Measurements from ENCODE around the gene PLCB1.

Gene PLCB1

DNA sequence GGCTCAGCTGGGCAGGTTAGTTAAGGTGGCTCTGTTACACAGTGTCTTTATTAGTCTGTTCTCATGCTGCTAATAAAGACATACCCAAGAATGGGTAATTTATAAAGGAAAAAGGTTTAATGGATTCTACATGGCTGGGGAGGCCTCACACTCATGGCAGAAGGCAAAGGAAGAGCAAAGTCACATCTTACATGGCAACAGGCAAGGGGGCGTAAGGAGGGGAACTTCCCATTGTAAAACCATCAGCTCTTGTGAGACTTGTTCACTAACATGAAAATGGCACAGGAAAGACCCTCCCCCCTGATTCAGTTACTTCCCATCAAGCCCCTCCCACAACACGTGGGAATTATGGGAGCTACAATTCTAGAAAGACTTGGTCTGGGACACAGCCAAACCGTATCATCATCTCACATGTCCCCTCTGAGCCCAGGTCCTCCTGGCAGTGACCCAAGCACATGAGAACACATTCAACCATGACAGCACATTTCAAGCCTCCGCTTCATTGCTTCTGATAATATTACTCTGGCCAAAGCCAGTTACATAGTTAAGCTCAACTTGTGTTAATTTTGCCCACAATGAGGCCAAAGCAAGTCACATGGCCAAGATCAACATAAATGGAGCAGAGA is 383.9 kb downstream of the PLCB1 start:
- no peak for FAIRE-seq

DNA sequence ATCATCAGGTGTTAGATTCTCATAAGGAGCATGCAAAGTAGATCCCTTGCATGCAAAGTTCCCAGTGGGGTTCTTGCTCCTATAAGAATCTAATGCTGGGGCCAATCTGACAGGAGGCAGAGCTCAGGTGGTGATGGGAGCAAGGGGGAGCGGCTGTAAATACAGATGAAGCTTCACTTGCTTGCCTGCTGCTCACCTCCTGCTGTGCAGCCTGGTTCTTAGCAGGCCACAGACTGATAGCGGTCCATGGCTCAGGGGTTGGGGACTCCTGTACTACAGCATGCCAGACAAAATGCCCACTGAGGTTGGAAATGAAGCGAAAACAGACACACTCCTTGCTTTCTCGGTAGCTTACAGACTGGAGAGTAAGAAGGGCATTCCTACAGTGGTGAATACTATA is 386.8 kb downstream of the PLCB1 start:
- FAIRE-seq = no peak

- no peak for FAIRE-seq
Measured at GRCh38 chr20:8519887-8520286, 387.8 kb downstream of the PLCB1 start.

- FAIRE-seq = no peak
Measured at GRCh38 chr20:8522168-8522567, 390.1 kb downstream of the PLCB1 start.

DNA sequence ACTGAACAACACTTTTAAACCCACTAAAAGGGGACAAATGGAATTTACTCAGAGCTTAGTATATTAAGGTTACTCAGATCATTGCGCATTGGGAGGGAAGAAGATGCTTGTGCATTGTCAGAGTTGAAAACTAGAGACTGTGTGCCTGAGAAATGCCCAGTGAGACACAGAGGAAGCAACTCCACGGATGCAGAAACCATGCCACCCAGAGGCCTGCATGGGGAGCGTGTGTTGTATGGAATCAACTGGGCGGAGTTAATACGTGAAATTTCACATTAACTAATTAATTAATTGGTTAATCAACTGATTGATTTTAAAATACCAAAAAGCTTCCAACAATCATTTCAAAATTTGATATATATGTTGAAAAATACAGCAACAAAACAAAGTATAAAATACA is 391.6 kb downstream of the PLCB1 start:
- peak; percentile 77 for FAIRE-seq

DNA sequence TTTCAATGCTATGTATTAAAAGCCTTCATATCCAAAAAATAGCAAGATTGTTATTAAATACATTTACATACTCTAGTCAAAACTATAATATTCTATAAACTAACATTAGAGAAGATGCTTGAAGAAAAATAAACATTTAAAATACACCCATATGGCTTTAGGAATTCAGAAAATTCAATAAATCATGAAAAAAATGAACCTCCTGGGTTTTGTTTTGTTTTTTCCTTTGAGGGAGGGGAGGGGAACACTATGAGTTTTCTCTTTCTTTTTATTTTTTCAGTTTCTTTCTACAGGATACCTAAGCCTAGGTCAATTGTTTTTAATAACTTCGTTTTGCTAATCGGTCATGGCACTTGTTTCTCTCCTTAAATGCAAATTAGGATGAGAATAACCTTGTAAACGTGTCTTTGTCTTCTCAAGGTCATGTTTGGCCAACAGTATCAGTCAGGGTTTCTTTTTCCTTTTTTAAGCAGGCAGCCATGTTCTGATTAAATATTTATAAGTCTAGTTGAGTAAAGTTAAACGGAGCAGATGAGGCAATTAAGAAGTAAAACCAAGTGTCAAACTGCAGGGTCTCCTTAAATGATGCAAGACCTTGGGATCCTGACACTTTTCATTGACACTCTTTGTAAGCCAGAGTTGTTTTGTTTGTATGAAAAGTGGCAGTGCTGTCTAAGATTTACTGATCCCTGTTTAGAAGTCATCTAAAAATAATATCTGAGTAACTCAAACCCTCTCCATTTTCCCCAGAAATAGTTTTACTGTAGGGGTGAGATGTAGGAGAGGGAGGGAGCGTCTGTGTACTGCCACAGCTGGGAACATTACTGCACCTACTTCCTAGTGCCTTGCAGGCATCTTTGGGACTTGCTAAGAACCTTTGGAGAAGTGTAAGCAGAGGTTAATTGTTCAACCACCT is 392.3 kb downstream of the PLCB1 start:
- FAIRE-seq = no peak

DNA sequence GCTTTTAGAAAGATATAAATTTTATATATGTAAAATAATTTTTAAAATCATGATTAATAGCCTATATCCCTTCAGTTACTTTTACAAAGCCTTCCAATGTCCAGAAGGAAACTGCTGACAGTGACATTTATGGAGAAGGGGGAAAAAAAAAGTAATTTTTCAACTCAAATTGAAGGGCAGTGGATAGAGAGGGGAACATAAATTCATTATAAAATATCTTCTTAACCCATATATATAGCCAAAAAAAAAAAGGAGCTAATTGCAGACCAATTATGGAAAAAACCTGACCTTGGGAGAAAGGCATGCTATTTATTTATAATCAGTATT is 392.9 kb downstream of the PLCB1 start:
- FAIRE-seq = no peak

DNA sequence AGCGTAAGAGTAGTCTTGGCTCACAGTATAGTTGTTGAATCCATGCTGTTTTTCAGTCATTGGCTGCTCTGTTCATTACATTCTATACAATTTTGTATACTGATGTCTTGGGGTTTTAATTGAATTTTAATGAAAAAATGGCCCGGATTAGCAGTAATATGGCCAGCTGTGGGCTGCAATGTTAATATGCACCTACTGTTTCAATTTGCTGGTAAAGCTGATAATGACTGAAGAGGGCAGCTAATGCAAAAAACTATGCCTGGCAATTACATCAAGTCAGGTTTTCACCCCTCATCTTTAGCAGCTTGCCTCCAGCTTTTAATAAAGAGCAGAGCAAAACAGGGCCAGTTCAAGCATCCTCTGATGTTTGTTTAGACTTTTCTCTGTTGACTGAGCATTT is 394.5 kb downstream of the PLCB1 start:
- no peak for FAIRE-seq

DNA sequence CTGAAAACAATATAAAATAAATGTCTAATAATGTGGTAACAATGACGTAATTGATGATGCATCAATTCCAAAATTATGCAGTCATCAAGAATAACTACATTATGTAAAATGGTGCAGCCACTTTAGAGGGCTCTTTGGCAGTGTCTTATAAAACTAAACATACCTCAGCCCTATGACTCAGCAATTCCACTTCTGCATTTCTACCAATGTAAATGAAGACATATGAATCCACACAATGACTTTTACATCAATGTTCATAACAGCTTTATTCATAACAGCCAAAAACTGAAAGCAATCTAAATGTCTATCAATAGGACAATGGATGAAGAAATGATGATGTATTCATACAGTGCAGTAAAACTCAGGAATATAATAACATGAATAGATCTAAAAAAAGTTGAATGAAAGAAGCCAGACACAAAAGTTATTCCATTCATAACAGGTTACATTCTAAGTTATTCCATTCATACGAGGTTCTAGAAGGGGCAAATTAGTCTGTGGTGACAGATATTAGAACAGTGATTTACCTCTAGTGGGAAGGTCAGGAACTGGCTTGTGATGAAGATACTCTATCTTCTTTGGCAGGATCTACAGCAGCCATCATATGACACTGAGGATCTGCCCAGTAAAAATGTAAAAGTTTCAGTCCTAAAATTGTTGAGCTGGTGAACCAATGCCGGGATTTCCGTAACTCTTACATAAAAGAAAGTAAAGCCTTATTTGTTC is 396.1 kb downstream of the PLCB1 start:
- FAIRE-seq = no peak

- FAIRE-seq = no peak
Measured at GRCh38 chr20:8530022-8530421, 398.0 kb downstream of the PLCB1 start.

DNA sequence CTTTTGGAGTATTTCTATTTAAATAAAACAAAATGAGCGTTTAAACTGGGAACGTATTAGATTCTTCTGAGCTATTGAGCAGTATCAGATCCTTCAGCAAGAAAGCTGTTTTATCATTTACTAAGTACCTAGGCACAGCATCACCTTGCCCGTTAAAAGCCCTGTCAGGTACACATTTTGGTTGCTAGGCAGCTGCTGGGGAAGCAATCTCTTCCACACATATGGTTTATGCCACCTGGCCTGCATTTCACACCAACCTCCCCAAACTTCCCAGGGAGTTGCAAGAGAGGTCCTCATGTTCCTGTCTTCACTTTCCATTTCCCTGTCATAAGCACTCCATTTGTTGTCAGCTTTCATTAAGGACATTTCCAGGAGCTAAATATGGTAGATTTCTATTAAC is 400.1 kb downstream of the PLCB1 start:
- FAIRE-seq = peak; percentile 97

DNA sequence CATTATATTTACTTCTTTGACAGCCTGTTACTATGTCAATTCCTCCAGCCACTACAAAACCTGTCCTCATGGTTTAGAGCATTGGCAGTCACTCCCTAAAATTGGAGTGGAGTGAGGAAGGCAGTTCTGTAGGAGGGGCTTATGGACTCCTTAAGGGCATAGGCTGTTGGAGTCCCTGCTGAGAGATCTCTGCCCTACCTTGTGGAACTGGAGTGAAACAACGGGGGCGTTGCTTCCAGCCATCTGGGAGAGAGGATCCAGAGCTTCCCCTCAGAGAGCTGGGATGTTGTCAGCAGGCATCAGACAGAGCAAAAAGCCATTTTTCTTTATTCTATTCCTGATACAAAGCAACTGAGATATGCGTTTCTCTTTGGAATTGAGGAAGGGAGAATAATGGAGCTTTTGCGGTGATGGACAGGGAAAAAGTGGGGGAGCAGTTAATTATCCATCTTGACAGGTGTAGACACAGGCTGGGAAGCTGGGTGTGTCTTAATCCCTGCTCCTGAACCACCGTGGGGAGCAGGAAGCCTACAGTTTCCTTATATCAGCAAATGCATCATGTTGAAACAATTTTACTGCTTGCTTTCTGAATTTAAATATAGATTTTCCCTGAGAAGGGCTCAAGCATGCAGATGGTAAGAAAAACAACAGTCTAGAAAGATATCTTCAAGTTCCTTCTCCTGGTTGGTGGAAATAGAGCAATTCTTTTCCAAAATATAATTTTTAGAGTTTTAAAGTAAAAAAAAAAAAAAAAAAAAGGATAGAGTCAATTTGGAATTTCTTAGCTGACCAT is 402.5 kb downstream of the PLCB1 start:
- no peak for FAIRE-seq

GRCh38 chr20:8535403-8536261 is 403.6 kb downstream of the PLCB1 start:
- no peak for FAIRE-seq

DNA sequence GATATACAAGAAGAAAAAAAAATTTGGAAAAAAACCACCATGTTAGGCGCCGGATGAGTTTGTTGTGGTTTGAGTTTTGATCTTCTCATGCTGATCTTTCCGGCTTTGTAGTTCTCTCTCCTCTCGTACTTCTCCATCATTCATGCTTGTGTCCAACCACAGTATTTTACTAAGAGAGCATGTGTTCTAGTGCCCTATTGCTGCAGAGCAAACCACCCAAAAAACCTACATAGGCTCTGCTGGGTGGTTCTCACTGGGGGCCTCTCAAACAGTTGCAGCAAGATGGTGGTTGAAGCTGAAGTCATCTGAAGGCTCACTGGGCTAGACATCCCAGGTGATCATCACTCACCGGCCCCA is 404.2 kb downstream of the PLCB1 start:
- no peak for FAIRE-seq

GRCh38 chr20:8540466-8540865 is 408.4 kb downstream of the PLCB1 start:
- FAIRE-seq = no peak

- FAIRE-seq = no peak
Measured at GRCh38 chr20:8542110-8542486, 410.0 kb downstream of the PLCB1 start.

DNA sequence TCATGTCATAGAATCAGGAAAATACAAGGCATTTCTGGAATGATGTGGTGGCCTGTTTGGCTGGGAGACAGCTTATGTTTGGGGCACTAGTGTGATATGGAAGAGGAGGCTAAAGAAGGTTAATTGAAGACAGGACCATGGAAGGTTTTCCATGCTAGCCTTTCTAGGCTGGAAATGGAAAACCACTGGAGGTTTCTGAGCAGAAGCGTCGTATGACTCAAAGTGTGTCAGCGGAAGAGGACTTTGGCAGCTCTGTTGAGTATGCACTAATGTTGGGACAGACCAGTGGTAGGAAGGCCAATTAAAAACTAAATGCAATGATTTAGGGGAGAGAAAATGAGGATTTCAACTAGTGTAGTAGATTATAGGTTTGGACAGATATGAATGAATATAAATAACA is 413.1 kb downstream of the PLCB1 start:
- FAIRE-seq = no peak

- FAIRE-seq = no peak
Measured at GRCh38 chr20:8547035-8547650, 415.1 kb downstream of the PLCB1 start.

DNA sequence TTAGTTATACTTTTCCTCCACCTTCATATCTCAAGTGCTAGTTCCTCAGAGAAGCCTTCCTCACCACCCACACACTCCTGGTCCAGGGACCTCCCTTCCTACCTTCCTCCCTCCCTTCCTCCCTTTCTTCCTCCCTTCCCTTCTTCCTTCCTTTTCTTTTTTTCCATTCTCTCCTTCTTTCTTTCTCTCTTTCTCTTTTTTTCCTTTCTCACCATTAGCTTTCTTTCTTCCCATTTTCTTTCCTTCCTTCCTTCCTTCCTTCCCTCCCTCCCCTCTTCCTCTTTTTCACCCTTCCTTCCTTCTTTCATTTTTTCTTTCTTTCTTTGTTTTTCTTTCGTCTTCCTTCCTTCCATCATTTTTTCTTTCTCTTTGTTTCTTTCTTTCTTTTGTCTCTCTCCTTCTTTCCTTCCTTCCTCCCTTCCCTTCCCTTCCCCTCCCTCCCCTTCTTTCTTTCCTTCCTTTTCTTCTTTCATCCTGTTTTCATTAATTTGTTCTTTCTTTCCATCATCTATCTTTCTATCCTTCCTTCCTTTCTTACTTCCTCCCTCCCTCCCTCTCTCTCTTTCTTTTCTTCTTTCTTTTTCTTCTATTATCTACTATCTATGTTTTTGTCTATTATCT is 416.0 kb downstream of the PLCB1 start:
- FAIRE-seq = no peak

- no peak for FAIRE-seq
Measured at GRCh38 chr20:8549192-8549591, 417.1 kb downstream of the PLCB1 start.

- FAIRE-seq = no peak
Measured at GRCh38 chr20:8557711-8558110, 425.6 kb downstream of the PLCB1 start.
